HEK293 (cell line): ENCODE measurements around the gene PARD3B.

Source experiments
- CTCF ChIA-PET: fragments of 350-600 bp; formaldehyde crosslinking; extraction: SDS; loops from one replicate; lab custom pipeline; 2021; ENCODE audit warnings: antibody characterized with exemption; lab: Yijun Ruan, JAX
- POLR2A ChIA-PET: fragments of 300-600 bp; formaldehyde crosslinking; extraction: SDS; loops from one replicate; lab custom pipeline; 2020; ENCODE audit warnings: antibody characterized with exemption, inconsistent platforms; lab: Yijun Ruan, JAX
- H3K27ac ChIP-seq: fragments of 200-500 bp; sonication (Bioruptor generic); 2 replicates; pipeline ENCODE4 v1.5.1; 2014; ENCODE audit warnings: low read depth, low read length, control low read depth, inconsistent platforms; ENCODE audit errors: extremely low read depth
- H3K36me3 ChIP-seq, 2 experiments: fragments of 200-500 bp in 1 of 2; sonication (Bioruptor generic) in 1 of 2; 1 replicate in 1 of 2; 2 replicates in 1 of 2; pipeline ENCODE4 v1.5.1; 2014 to 2017; ENCODE audit warnings: inconsistent platforms in 2 of 2, low read length in 2 of 2; ENCODE audit not compliant: control insufficient read depth in 2 of 2, insufficient read depth in 1 of 2
- H3K4me1 ChIP-seq: fragments of 200-500 bp; sonication (Bioruptor generic); 2 replicates; pipeline ENCODE4 v1.5.1; 2014; ENCODE audit warnings: mild to moderate bottlenecking, low read length, inconsistent platforms; ENCODE audit not compliant: control insufficient read depth, insufficient read depth
- H3K4me3 ChIP-seq: 2 replicates; pipeline ENCODE4 v1.5.1; 2011; ENCODE audit warnings: low read depth, mild to moderate bottlenecking, control low read depth, low read length, moderate library complexity
- H3K9me3 ChIP-seq: fragments of 200-500 bp; sonication (Bioruptor generic); 2 replicates; pipeline ENCODE4 v1.5.1; 2014; ENCODE audit warnings: low read depth, low read length, inconsistent platforms; ENCODE audit not compliant: control insufficient read depth, insufficient read depth
- GLIS2 ChIP-seq: fragments of 450-650 bp; formaldehyde crosslinking; IDR thresholded peaks from 2 replicates; pipeline ENCODE4 v1.5.1; 2016; ENCODE audit warnings: missing biosample characterization, missing genetic modification characterization
- MEIS1 ChIP-seq: sonication (generic); formaldehyde crosslinking; IDR thresholded peaks from 2 replicates; pipeline ENCODE4 v1.8.1; 2022; ENCODE audit warnings: missing genetic modification reagents, mild to moderate bottlenecking, borderline replicate concordance
- SETDB1 ChIP-seq: IDR thresholded peaks from one replicate; pipeline ENCODE4 v1.6.1; 2017; ENCODE audit warnings: mild to moderate bottlenecking, low read length, moderate library complexity, mixed read lengths; ENCODE audit not compliant: insufficient read length
- ZBTB20 ChIP-seq: fragments of 450-650 bp; formaldehyde crosslinking; IDR thresholded peaks from 2 replicates; pipeline ENCODE4 v1.5.1; 2016; ENCODE audit warnings: missing biosample characterization, missing genetic modification characterization
- ZNF121 ChIP-seq: fragments of 450-650 bp; formaldehyde crosslinking; IDR thresholded peaks from 2 replicates; pipeline ENCODE4 v1.5.1; 2016; ENCODE audit warnings: missing biosample characterization, missing genetic modification characterization
- ZNF146 ChIP-seq: fragments of 450-650 bp; formaldehyde crosslinking; IDR thresholded peaks from 2 replicates; pipeline ENCODE4 v1.5.1; 2016; ENCODE audit warnings: missing biosample characterization, missing genetic modification characterization
- ZNF174 ChIP-seq: fragments of 450-650 bp; formaldehyde crosslinking; IDR thresholded peaks from 2 replicates; pipeline ENCODE4 v1.5.0; 2017; ENCODE audit warnings: missing biosample characterization, mild to moderate bottlenecking, missing genetic modification characterization
- ZNF211 ChIP-seq: fragments of 450-650 bp; formaldehyde crosslinking; IDR thresholded peaks from 2 replicates; pipeline ENCODE4 v1.5.1; 2016; ENCODE audit warnings: low read depth, missing biosample characterization, missing genetic modification characterization
- ZNF23 ChIP-seq: fragments of 450-650 bp; formaldehyde crosslinking; IDR thresholded peaks from 2 replicates; pipeline ENCODE4 v1.5.1; 2016; ENCODE audit warnings: missing biosample characterization, missing genetic modification characterization, borderline replicate concordance
- ZNF248 ChIP-seq: fragments of 450-650 bp; formaldehyde crosslinking; IDR thresholded peaks from 2 replicates; pipeline ENCODE4 v1.5.1; 2017; ENCODE audit warnings: missing biosample characterization, missing genetic modification characterization
- ZNF311 ChIP-seq: fragments of 450-650 bp; formaldehyde crosslinking; IDR thresholded peaks from 2 replicates; pipeline ENCODE4 v1.5.1; 2017; ENCODE audit warnings: missing biosample characterization, missing genetic modification characterization, borderline replicate concordance
- ZNF324 ChIP-seq: fragments of 450-650 bp; formaldehyde crosslinking; IDR thresholded peaks from 2 replicates; pipeline ENCODE4 v1.5.1; 2016; ENCODE audit warnings: missing biosample characterization, missing genetic modification characterization
- ZNF350 ChIP-seq: fragments of 450-650 bp; formaldehyde crosslinking; IDR thresholded peaks from 2 replicates; pipeline ENCODE4 v1.5.0; 2017; ENCODE audit warnings: missing biosample characterization, mild to moderate bottlenecking, missing genetic modification characterization
- ZNF416 ChIP-seq: fragments of 450-650 bp; formaldehyde crosslinking; IDR thresholded peaks from 2 replicates; pipeline ENCODE4 v1.5.1; 2016; ENCODE audit warnings: missing biosample characterization, missing genetic modification characterization
- ZNF585B ChIP-seq: fragments of 450-650 bp; formaldehyde crosslinking; IDR thresholded peaks from 2 replicates; pipeline ENCODE4 v1.5.1; 2016; ENCODE audit warnings: missing biosample characterization, missing genetic modification characterization
- ZNF600 ChIP-seq: fragments of 450-650 bp; formaldehyde crosslinking; IDR thresholded peaks from 2 replicates; pipeline ENCODE4 v1.5.1; 2016; ENCODE audit warnings: missing biosample characterization, missing genetic modification characterization
- ZNF610 ChIP-seq: fragments of 450-650 bp; formaldehyde crosslinking; IDR thresholded peaks from 2 replicates; pipeline ENCODE4 v1.5.1; 2016; ENCODE audit warnings: missing biosample characterization, missing genetic modification characterization, borderline replicate concordance
- ZNF626 ChIP-seq: fragments of 450-650 bp; sonication (Bioruptor Pico); formaldehyde crosslinking; IDR thresholded peaks from 2 replicates; pipeline ENCODE4 v1.5.1; 2018; ENCODE audit warnings: missing biosample characterization, missing genetic modification characterization, inconsistent platforms
- ZNF670 ChIP-seq: fragments of 450-650 bp; formaldehyde crosslinking; IDR thresholded peaks from 2 replicates; pipeline ENCODE4 v1.5.1; 2016; ENCODE audit warnings: missing biosample characterization, missing genetic modification characterization, low read depth
- ZSCAN30 ChIP-seq: fragments of 450-650 bp; IDR thresholded peaks from 2 replicates; pipeline ENCODE4 v1.5.1; 2018; ENCODE audit warnings: missing biosample characterization, mild to moderate bottlenecking, missing genetic modification characterization, moderate library complexity
- TF ChIP-seq, protein P1 (sequence below): fragments of 450-650 bp; formaldehyde crosslinking; IDR thresholded peaks from 2 replicates; pipeline ENCODE4 v1.5.1; 2016; ENCODE audit warnings: missing biosample characterization, missing genetic modification characterization
- TF ChIP-seq, protein P2 (sequence below): fragments of 450-650 bp; formaldehyde crosslinking; IDR thresholded peaks from 2 replicates; pipeline ENCODE4 v1.5.1; 2016; ENCODE audit warnings: missing biosample characterization, missing genetic modification characterization
- TF ChIP-seq, protein P3 (sequence below): fragments of 450-650 bp; formaldehyde crosslinking; conservative IDR thresholded peaks from 2 replicates; pipeline ENCODE4 v1.5.1; 2016; ENCODE audit warnings: low read depth, missing biosample characterization, missing genetic modification characterization

Gene PARD3B

DNA sequence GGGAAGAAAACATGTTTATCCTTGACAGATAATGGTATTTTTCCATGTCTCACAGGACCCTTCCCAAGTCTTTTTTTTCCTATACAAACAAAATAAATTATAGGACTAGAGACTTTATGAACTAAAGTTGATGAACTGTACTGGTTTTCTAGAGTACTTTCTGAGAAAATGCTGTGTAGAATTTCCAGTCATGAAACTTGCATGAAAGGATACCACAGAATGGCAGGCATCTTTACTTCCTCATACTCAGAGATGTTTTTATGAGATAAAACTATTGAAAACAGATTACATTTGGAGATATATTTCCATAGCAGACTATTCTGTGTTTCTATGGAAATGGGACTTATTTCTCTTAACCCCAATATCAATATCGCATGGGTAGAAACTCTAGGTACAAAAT is 403.5 kb downstream of the PARD3B start:
- H3K27ac ChIP-seq: no peak overlapping the region
- TF ChIP-seq ZBTB20 (tag by site-specific recombination) (no peak), GLIS2 (tag by site-specific recombination) (no peak), ZNF23 (no peak)
- TF ChIP-seq, protein P1, sequence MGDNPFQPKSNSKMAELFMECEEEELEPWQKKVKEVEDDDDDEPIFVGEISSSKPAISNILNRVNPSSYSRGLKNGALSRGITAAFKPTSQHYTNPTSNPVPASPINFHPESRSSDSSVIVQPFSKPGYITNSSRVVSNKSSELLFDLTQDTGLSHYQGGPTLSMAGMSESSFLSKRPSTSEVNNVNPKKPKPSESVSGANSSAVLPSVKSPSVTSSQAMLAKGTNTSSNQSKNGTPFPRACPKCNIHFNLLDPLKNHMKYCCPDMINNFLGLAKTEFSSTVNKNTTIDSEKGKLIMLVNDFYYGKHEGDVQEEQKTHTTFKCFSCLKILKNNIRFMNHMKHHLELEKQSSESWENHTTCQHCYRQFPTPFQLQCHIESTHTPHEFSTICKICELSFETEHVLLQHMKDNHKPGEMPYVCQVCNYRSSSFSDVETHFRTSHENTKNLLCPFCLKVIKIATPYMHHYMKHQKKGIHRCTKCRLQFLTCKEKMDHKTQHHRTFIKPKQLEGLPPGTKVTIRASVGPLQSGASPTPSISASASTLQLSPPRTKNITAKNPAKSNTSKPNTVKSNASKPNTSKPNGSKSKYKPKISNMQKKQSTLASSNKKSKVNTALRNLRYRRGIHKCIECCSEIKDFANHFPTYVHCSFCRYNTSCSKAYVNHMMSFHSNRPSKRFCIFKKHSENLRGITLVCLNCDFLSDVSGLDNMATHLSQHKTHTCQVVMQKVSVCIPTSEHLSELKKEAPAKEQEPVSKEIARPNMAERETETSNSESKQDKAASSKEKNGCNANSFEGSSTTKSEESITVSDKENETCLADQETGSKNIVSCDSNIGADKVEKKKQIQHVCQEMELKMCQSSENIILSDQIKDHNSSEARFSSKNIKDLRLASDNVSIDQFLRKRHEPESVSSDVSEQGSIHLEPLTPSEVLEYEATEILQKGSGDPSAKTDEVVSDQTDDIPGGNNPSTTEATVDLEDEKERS (tag by site-specific recombination): no peak
- H3K36me3 ChIP-seq: no peaks in the 10 kb centered on the region
- no peaks in the 10 kb centered on the region for H3K9me3 ChIP-seq
- no peaks in the 10 kb centered on the region; the same call in 1 of the 2 replicates for H3K4me1 ChIP-seq
- H3K4me3 ChIP-seq: no peak overlapping the region
- POLR2A ChIA-PET: no interaction called here
- CTCF ChIA-PET: no interaction called here

DNA sequence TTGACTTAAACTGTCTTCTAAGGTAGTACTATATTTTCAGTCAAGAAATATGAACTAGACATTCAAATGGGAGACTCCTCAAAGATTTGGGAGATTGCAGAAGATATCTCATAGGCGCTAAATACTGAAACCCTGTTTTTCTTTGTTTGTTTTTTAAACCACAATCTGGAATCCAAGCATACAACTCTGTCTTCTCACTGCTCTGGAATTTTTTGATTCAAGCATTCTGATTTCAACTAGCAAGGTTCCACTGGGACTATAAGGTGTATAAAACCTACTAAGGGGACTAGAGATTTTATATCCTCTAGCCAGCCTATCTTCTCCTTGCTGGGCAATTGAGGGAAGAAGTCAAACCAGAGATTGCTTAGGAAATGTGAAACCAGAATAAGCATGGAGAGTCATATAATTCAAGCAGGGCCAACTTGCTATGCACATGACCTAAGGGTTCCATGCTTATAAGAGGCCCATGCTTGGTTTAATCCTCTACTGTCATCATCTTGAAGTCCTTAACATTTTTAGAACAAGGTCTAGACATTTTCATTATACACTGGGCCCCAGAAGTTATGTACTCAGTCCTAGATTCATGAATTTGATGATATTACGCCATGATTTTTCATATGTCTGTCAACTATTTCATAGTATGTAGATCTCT is 405.5 kb downstream of the PARD3B start:
- no peak for TF ChIP-seq ZSCAN30 (tag by site-specific recombination)
- TF ChIP-seq ZNF585B (tag by site-specific recombination): no peak
- TF ChIP-seq ZNF324 (tag by site-specific recombination): no peak
- no peak for TF ChIP-seq ZNF610 (tag by site-specific recombination)
- TF ChIP-seq ZNF248 (tag by site-specific recombination): no peak
- TF ChIP-seq, protein P2, sequence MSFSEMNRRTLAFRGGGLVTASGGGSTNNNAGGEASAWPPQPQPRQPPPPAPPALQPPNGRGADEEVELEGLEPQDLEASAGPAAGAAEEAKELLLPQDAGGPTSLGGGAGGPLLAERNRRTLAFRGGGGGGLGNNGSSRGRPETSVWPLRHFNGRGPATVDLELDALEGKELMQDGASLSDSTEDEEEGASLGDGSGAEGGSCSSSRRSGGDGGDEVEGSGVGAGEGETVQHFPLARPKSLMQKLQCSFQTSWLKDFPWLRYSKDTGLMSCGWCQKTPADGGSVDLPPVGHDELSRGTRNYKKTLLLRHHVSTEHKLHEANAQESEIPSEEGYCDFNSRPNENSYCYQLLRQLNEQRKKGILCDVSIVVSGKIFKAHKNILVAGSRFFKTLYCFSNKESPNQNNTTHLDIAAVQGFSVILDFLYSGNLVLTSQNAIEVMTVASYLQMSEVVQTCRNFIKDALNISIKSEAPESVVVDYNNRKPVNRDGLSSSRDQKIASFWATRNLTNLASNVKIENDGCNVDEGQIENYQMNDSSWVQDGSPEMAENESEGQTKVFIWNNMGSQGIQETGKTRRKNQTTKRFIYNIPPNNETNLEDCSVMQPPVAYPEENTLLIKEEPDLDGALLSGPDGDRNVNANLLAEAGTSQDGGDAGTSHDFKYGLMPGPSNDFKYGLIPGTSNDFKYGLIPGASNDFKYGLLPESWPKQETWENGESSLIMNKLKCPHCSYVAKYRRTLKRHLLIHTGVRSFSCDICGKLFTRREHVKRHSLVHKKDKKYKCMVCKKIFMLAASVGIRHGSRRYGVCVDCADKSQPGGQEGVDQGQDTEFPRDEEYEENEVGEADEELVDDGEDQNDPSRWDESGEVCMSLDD (tag by site-specific recombination): no peak
- no peak for TF ChIP-seq SETDB1
- TF ChIP-seq ZNF670: no peak
- no peak for TF ChIP-seq ZNF626 (tag by site-specific recombination)
- TF ChIP-seq ZNF416 (tag by site-specific recombination): no peak
- TF ChIP-seq ZNF174: no peak
- TF ChIP-seq ZNF121 (tag by site-specific recombination): no peak
- no peak for TF ChIP-seq ZNF211 (tag by site-specific recombination)
- TF ChIP-seq, protein P3, sequence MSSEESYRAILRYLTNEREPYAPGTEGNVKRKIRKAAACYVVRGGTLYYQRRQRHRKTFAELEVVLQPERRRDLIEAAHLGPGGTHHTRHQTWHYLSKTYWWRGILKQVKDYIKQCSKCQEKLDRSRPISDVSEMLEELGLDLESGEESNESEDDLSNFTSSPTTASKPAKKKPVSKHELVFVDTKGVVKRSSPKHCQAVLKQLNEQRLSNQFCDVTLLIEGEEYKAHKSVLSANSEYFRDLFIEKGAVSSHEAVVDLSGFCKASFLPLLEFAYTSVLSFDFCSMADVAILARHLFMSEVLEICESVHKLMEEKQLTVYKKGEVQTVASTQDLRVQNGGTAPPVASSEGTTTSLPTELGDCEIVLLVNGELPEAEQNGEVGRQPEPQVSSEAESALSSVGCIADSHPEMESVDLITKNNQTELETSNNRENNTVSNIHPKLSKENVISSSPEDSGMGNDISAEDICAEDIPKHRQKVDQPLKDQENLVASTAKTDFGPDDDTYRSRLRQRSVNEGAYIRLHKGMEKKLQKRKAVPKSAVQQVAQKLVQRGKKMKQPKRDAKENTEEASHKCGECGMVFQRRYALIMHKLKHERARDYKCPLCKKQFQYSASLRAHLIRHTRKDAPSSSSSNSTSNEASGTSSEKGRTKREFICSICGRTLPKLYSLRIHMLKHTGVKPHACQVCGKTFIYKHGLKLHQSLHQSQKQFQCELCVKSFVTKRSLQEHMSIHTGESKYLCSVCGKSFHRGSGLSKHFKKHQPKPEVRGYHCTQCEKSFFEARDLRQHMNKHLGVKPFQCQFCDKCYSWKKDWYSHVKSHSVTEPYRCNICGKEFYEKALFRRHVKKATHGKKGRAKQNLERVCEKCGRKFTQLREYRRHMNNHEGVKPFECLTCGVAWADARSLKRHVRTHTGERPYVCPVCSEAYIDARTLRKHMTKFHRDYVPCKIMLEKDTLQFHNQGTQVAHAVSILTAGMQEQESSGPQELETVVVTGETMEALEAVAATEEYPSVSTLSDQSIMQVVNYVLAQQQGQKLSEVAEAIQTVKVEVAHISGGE (tag by site-specific recombination): no peak
- TF ChIP-seq MEIS1: no peak
- TF ChIP-seq ZNF146 (tag by site-specific recombination): no peak
- no peak for TF ChIP-seq ZNF311
- TF ChIP-seq ZNF350 (tag by site-specific recombination): no peak
- no peak for TF ChIP-seq ZNF600 (tag by site-specific recombination)
- ChIA-PET CTCF (interaction anchor here (0.5 to 0.6 kb wide), 2 partner anchors 47 to 198 kb away, joined by 3 read pairs; no protein-coding TSS in a partner anchor), POLR2A (no interaction called here)
- Histone ChIP-seq H3K36me3 (no peaks in the 10 kb centered on the region), H3K27ac (no peak overlapping the region), H3K4me1 (no peaks in the 10 kb centered on the region; the same call in 1 of the 2 replicates), H3K9me3 (no peaks in the 10 kb centered on the region), H3K4me3 (no peak overlapping the region)
